MM.1S (cell line): ENCODE results near the gene STX4.

Experiments
- DNase-seq: peaks from one replicate; pipeline ENCODE4 v3.0.0-alpha.2; 2015
- H2AFZ ChIP-seq: fragments of 300-600 bp; sonication (generic); 2 replicates; pipeline ENCODE4 v1.6.0; 2016; ENCODE audit warnings: antibody characterized with exemption, low read length
- H3F3A ChIP-seq: fragments of 300-600 bp; sonication (generic); 2 replicates; pipeline ENCODE4 v1.6.1; 2016; ENCODE audit warnings: mild to moderate bottlenecking, antibody characterized with exemption, low read length, moderate library complexity, mixed read lengths; ENCODE audit not compliant: insufficient read depth
- H3K27ac ChIP-seq: fragments of 300-600 bp; sonication (generic); 2 replicates; pipeline ENCODE4 v1.5.1; 2016; ENCODE audit warnings: mild to moderate bottlenecking, low read length
- H3K27me3 ChIP-seq: fragments of 300-600 bp; sonication (generic); replicated peaks from 2 replicates; pipeline ENCODE4 v1.6.0; 2016; ENCODE audit warnings: low read length; ENCODE audit not compliant: insufficient read depth
- H3K36me3 ChIP-seq: fragments of 300-600 bp; sonication (generic); replicated peaks from 2 replicates; pipeline ENCODE4 v1.6.1; 2016; ENCODE audit warnings: mild to moderate bottlenecking, low read length, mixed read lengths; ENCODE audit not compliant: insufficient read depth
- H3K4me1 ChIP-seq: fragments of 300-600 bp; sonication (generic); 2 replicates; pipeline ENCODE4 v1.6.1; 2016; ENCODE audit warnings: low read length, mixed read lengths
- H3K4me2 ChIP-seq: fragments of 300-600 bp; sonication (generic); 2 replicates; pipeline ENCODE4 v1.6.0; 2016; ENCODE audit warnings: low read depth, low read length
- H3K4me3 ChIP-seq: fragments of 300-600 bp; sonication (generic); 2 replicates; pipeline ENCODE4 v1.5.1; 2016; ENCODE audit warnings: low read length, mixed read lengths
- H3K79me2 ChIP-seq: fragments of 300-600 bp; sonication (generic); 2 replicates; pipeline ENCODE4 v1.6.1; 2016; ENCODE audit warnings: mixed run types, low read length, mixed read lengths
- H3K9ac ChIP-seq: fragments of 300-600 bp; sonication (generic); 2 replicates; pipeline ENCODE4 v1.6.1; 2016; ENCODE audit warnings: low read length, mixed read lengths
- H3K9me2 ChIP-seq: fragments of 300-600 bp; sonication (generic); replicated peaks from 2 replicates; pipeline ENCODE4 v1.6.1; 2016; ENCODE audit warnings: mild to moderate bottlenecking, low read length, mixed read lengths; ENCODE audit not compliant: insufficient read depth
- H3K9me3 ChIP-seq: fragments of 300-600 bp; sonication (generic); replicated peaks from 2 replicates; pipeline ENCODE4 v1.6.1; 2016; ENCODE audit warnings: mild to moderate bottlenecking, low read length, mixed read lengths; ENCODE audit not compliant: insufficient read depth
- H4K20me1 ChIP-seq: fragments of 300-600 bp; sonication (generic); 2 replicates; pipeline ENCODE4 v1.6.1; 2016; ENCODE audit warnings: mild to moderate bottlenecking, low read length, moderate library complexity, mixed read lengths; ENCODE audit not compliant: insufficient read depth
- CTCF ChIP-seq: fragments of 300-600 bp; sonication (generic); IDR thresholded peaks from 2 replicates; pipeline ENCODE4 v1.5.1; 2016; ENCODE audit warnings: antibody characterized with exemption, low read length, mixed read lengths
- EZH2 ChIP-seq: fragments of 300-600 bp; sonication (generic); optimal IDR thresholded peaks from 2 replicates; pipeline ENCODE3; 2017; ENCODE audit warnings: low read depth, mild to moderate bottlenecking, antibody characterized with exemption, low read length, mixed read lengths
- EZH2phosphoT487 ChIP-seq: fragments of 300-600 bp; sonication (generic); IDR thresholded peaks from 2 replicates; pipeline ENCODE4 v1.6.1; 2018; ENCODE audit warnings: antibody characterized with exemption, low read length

The STX4 gene

GRCh38 chr16:30989469-30990047 lies 43.8 kb upstream of the STX4 start:
- TF ChIP-seq EZH2 (no peak), EZH2phosphoT487 (no peak), CTCF (no peak)
- Histone ChIP-seq H3K27me3 (no peaks in the 10 kb centered on the region), H3K36me3 (no peaks in the 10 kb centered on the region), H3K4me2 (no peak overlapping the region), H3K79me2 (no peaks in the 10 kb centered on the region), H2AFZ (no peak overlapping the region), H3F3A (no peaks in the 10 kb centered on the region), H4K20me1 (no peaks in the 10 kb centered on the region), H3K9me3 (no peaks in the 10 kb centered on the region), H3K4me1 (no peaks in the 10 kb centered on the region), H3K27ac (no peak overlapping the region), H3K4me3 (no peak overlapping the region), H3K9me2 (no peaks in the 10 kb centered on the region), H3K9ac (no peak overlapping the region)
- no peak for DNase-seq

- Histone ChIP-seq H3K9me2 (no peaks in the 10 kb centered on the region), H3K27me3 (no peaks in the 10 kb centered on the region)
- TF ChIP-seq EZH2phosphoT487 (no peak), EZH2 (no peak), CTCF (no peak)
These were observed 43.3 kb upstream of the STX4 start for GRCh38 chr16:30990105-30990504.

GRCh38 chr16:30991052-30991451 lies 42.3 kb upstream of the STX4 start:
- no peaks in the 10 kb centered on the region for H3K79me2 ChIP-seq
- no peaks in the 10 kb centered on the region for H4K20me1 ChIP-seq
- no peak overlapping the region for H3K4me3 ChIP-seq
- H3K9me2 ChIP-seq, result no peaks in the 10 kb centered on the region
- no peak overlapping the region for H3K9ac ChIP-seq
- no peaks in the 10 kb centered on the region for H3K4me1 ChIP-seq
- no peak overlapping the region for H3K27ac ChIP-seq
- no peaks in the 10 kb centered on the region for H3F3A ChIP-seq
- H3K9me3 ChIP-seq, result no peaks in the 10 kb centered on the region
- H3K36me3 ChIP-seq, result no peaks in the 10 kb centered on the region
- TF ChIP-seq EZH2 (no peak), EZH2phosphoT487 (no peak)
- peaks cover 4% of the 10 kb centered on the region; the same call in 1 of the 2 replicates for H3K27me3 ChIP-seq
- no peak overlapping the region for H3K4me2 ChIP-seq
- H2AFZ ChIP-seq, result no peak overlapping the region
- DNase-seq, result no peak

More at GRCh38 chr16:30990105-30990504, 43.3 kb upstream of the STX4 start:
- Histone ChIP-seq H2AFZ (no peak overlapping the region), H3K9ac (no peak overlapping the region), H3K4me2 (no peak overlapping the region), H3K27ac (no peak overlapping the region), H3K9me3 (no peaks in the 10 kb centered on the region), H4K20me1 (no peaks in the 10 kb centered on the region), H3K79me2 (no peaks in the 10 kb centered on the region), H3F3A (no peaks in the 10 kb centered on the region), H3K4me1 (no peaks in the 10 kb centered on the region), H3K4me3 (no peak overlapping the region), H3K36me3 (no peaks in the 10 kb centered on the region)
- no peak for DNase-seq

- Histone ChIP-seq H3K9me2 (no peaks in the 10 kb centered on the region), H2AFZ (no peak overlapping the region), H3K36me3 (no peaks in the 10 kb centered on the region), H3K9me3 (no peaks in the 10 kb centered on the region), H3K9ac (no peak overlapping the region), H3K4me3 (no peak overlapping the region), H3F3A (no peaks in the 10 kb centered on the region), H3K79me2 (no peaks in the 10 kb centered on the region), H3K4me1 (peaks cover 7% of the 10 kb centered on the region; the same call in 1 of the 2 replicates), H3K27me3 (peaks cover 13% of the 10 kb centered on the region), H3K4me2 (no peak overlapping the region), H3K27ac (no peak overlapping the region), H4K20me1 (no peaks in the 10 kb centered on the region)
- TF ChIP-seq EZH2 (no peak), CTCF (no peak), EZH2phosphoT487 (no peak)
- DNase-seq, result no peak
These were observed 41.0 kb upstream of the STX4 start for GRCh38 chr16:30992276-30992780.
